NT2/D1 (cell line): Measurements from ENCODE around the gene MPL.

Source experiments
- DNase-seq: peaks from one replicate; pipeline ENCODE4 v3.0.0-alpha.2; 2011; ENCODE audit warnings: low read depth, low spot score
- H3K27me3 ChIP-seq: 2 replicates; pipeline ENCODE4 v1.6.0; 2011; ENCODE audit warnings: mild to moderate bottlenecking; ENCODE audit not compliant: insufficient read length, insufficient read depth
- H3K36me3 ChIP-seq: 2 replicates; pipeline ENCODE4 v1.6.1; 2011; ENCODE audit warnings: mild to moderate bottlenecking, low read length, mixed read lengths; ENCODE audit not compliant: insufficient read depth, insufficient read length
- H3K4me1 ChIP-seq: 2 replicates; pipeline ENCODE4 v1.5.1; 2011; ENCODE audit not compliant: insufficient read depth, insufficient read length
- H3K4me3 ChIP-seq: 2 replicates; pipeline ENCODE4 v1.5.1; 2011; ENCODE audit warnings: low read depth; ENCODE audit not compliant: insufficient read length
- H3K9ac ChIP-seq: 2 replicates; pipeline ENCODE4 v1.6.0; 2011; ENCODE audit warnings: low read depth; ENCODE audit not compliant: insufficient read length
- H3K9me3 ChIP-seq: 2 replicates; pipeline ENCODE4 v1.5.1; 2011; ENCODE audit warnings: mild to moderate bottlenecking, low read length; ENCODE audit not compliant: insufficient read depth
- SUZ12 ChIP-seq: IDR thresholded peaks from 2 replicates; pipeline ENCODE4 v1.6.1; 2011; ENCODE audit not compliant: insufficient read length, insufficient read depth; ENCODE audit errors: extremely low read depth
- YY1 ChIP-seq: IDR thresholded peaks from 2 replicates; pipeline ENCODE4 v1.6.1; 2011; ENCODE audit not compliant: insufficient read length, insufficient read depth
- ZNF274 ChIP-seq: IDR thresholded peaks from 2 replicates; pipeline ENCODE4 v1.6.1; 2011; ENCODE audit warnings: mild to moderate bottlenecking, low read depth, low read length

The MPL gene

GRCh38 chr1:43317817-43318471, 19.7 kb upstream of the MPL start:
- Histone ChIP-seq H3K4me3 (no peak overlapping the region), H3K4me1 (peaks cover 14% of the 10 kb centered on the region), H3K27me3 (no peaks in the 10 kb centered on the region), H3K36me3 (no peaks in the 10 kb centered on the region), H3K9me3 (no peaks in the 10 kb centered on the region), H3K9ac (no peak overlapping the region)
- no peak for DNase-seq
- TF ChIP-seq SUZ12 (no peak), YY1 (no peak), ZNF274 (no peak)

- TF ChIP-seq YY1 (no peak), SUZ12 (no peak), ZNF274 (no peak)
Measured at GRCh38 chr1:43318831-43319230, 18.8 kb upstream of the MPL start.

GRCh38 chr1:43319288-43319687, 18.3 kb upstream of the MPL start:
- peaks cover 14% of the 10 kb centered on the region for H3K4me1 ChIP-seq
- no peaks in the 10 kb centered on the region for H3K36me3 ChIP-seq
- no peak for DNase-seq
- TF ChIP-seq ZNF274 (no peak), YY1 (no peak), SUZ12 (no peak)
- H3K4me3 ChIP-seq, result no peak overlapping the region
- no peaks in the 10 kb centered on the region for H3K9me3 ChIP-seq
- H3K27me3 ChIP-seq, result no peaks in the 10 kb centered on the region
- H3K9ac ChIP-seq, result no peak overlapping the region

More at GRCh38 chr1:43318831-43319230, 18.8 kb upstream of the MPL start:
- peaks cover 14% of the 10 kb centered on the region for H3K4me1 ChIP-seq
- no peaks in the 10 kb centered on the region for H3K36me3 ChIP-seq
- H3K9ac ChIP-seq, result no peak overlapping the region
- no peak overlapping the region for H3K4me3 ChIP-seq
- no peaks in the 10 kb centered on the region for H3K9me3 ChIP-seq
- H3K27me3 ChIP-seq, result no peaks in the 10 kb centered on the region
- DNase-seq, result no peak

- no peaks in the 10 kb centered on the region for H3K27me3 ChIP-seq
- TF ChIP-seq YY1 (no peak), SUZ12 (no peak), ZNF274 (no peak)
- H3K4me3 ChIP-seq, result no peak overlapping the region
- H3K4me1 ChIP-seq, result peaks cover 16% of the 10 kb centered on the region
- no peak for DNase-seq
- 0 out of 2 replicates have a peak, but pooled peaks cover under 1% of the 10 kb centered on the region for H3K9me3 ChIP-seq
- no peak overlapping the region for H3K9ac ChIP-seq
- no peaks in the 10 kb centered on the region for H3K36me3 ChIP-seq
Measured at GRCh38 chr1:43319766-43320165, 17.9 kb upstream of the MPL start.

- no peak overlapping the region for H3K4me3 ChIP-seq
- H3K27me3 ChIP-seq, result no peaks in the 10 kb centered on the region
- peaks cover 13% of the 10 kb centered on the region for H3K4me1 ChIP-seq
- peaks cover 16% of the 10 kb centered on the region for H3K9me3 ChIP-seq
- no peak overlapping the region for H3K9ac ChIP-seq
- TF ChIP-seq ZNF274 (no peak), YY1 (no peak), SUZ12 (no peak)
- no peak for DNase-seq
- H3K36me3 ChIP-seq, result no peaks in the 10 kb centered on the region
Measured at GRCh38 chr1:43321331-43321891, 16.2 kb upstream of the MPL start.

- Histone ChIP-seq H3K36me3 (no peaks in the 10 kb centered on the region), H3K9me3 (peaks cover 25% of the 10 kb centered on the region), H3K4me3 (no peak overlapping the region), H3K27me3 (no peaks in the 10 kb centered on the region), H3K9ac (no peak overlapping the region), H3K4me1 (peaks cover 13% of the 10 kb centered on the region)
- no peak for DNase-seq
- TF ChIP-seq YY1 (no peak), ZNF274 (no peak), SUZ12 (no peak)
Measured at GRCh38 chr1:43322506-43322905, 15.1 kb upstream of the MPL start.

GRCh38 chr1:43324810-43325209, 12.8 kb upstream of the MPL start:
- H3K36me3 ChIP-seq, result no peaks in the 10 kb centered on the region
- no peak overlapping the region for H3K9ac ChIP-seq
- H3K4me3 ChIP-seq, result no peak overlapping the region
- no peak for DNase-seq
- H3K27me3 ChIP-seq, result no peaks in the 10 kb centered on the region
- H3K4me1 ChIP-seq, result peaks cover 9% of the 10 kb centered on the region
- H3K9me3 ChIP-seq, result peaks cover 34% of the 10 kb centered on the region
- TF ChIP-seq ZNF274 (no peak), YY1 (no peak), SUZ12 (no peak)

GRCh38 chr1:43325381-43325780, 12.2 kb upstream of the MPL start:
- Histone ChIP-seq H3K9me3 (peaks cover 34% of the 10 kb centered on the region), H3K9ac (no peak overlapping the region), H3K4me1 (peaks cover 11% of the 10 kb centered on the region), H3K4me3 (no peak overlapping the region), H3K36me3 (no peaks in the 10 kb centered on the region), H3K27me3 (no peaks in the 10 kb centered on the region)
- TF ChIP-seq YY1 (no peak), ZNF274 (no peak), SUZ12 (no peak)
- no peak for DNase-seq
